HepG2 (cell line): ENCODE results near the gene TTC39C. TPM values are rescaled to one million over a fixed set of nuclear protein-coding genes. Genes with fewer than 3 reads are reported as not detected.

Experiments
- DMTF1 ChIP-seq: sonication (generic); formaldehyde crosslinking; IDR thresholded peaks from 2 replicates; pipeline ENCODE4 v1.4.0; 2020; ENCODE audit warnings: mild to moderate bottlenecking, missing genetic modification reagents
- EP300 ChIP-seq, 3 experiments: sonication (generic) in 1 of 3; formaldehyde crosslinking in 1 of 3; IDR thresholded peaks; 2 replicates each; pipeline versions ENCODE4 v1.5.1 to v1.6.1; 2011 to 2020; ENCODE audit warnings: low read depth in 2 of 3, low read length in 2 of 3, borderline replicate concordance in 1 of 3, improper control_type of control experiment in 1 of 3, mild to moderate bottlenecking in 1 of 3, missing genetic modification reagents in 1 of 3, moderate library complexity in 1 of 3
- MTF2 ChIP-seq: sonication (generic); formaldehyde crosslinking; IDR thresholded peaks from 2 replicates; pipeline ENCODE4 v1.5.0; 2020; ENCODE audit warnings: missing genetic modification reagents, borderline replicate concordance
- SMAD9 ChIP-seq: sonication (generic); formaldehyde crosslinking; IDR thresholded peaks from 2 replicates; pipeline ENCODE4 v1.5.1; 2020; ENCODE audit warnings: mild to moderate bottlenecking, missing genetic modification reagents
- YY1 ChIP-seq: IDR thresholded peaks from 2 replicates; pipeline ENCODE4 v1.6.1; 2011; ENCODE audit warnings: low read length, low read depth, moderate library complexity, mild to moderate bottlenecking; ENCODE audit not compliant: insufficient read depth, insufficient replicate concordance
- ZNF205 ChIP-seq: IDR thresholded peaks from 2 replicates; pipeline ENCODE4 v1.6.1; 2018; ENCODE audit warnings: missing biosample characterization, missing genetic modification reagents
- ZNF275 ChIP-seq: sonication (generic); formaldehyde crosslinking; IDR thresholded peaks from 2 replicates; pipeline ENCODE4 v1.8.0; 2022; ENCODE audit warnings: missing genetic modification reagents, mild to moderate bottlenecking, inconsistent platforms, borderline replicate concordance
- ZNF431 ChIP-seq: sonication (generic); formaldehyde crosslinking; IDR thresholded peaks from 2 replicates; pipeline ENCODE4 v1.9.0; 2022; ENCODE audit warnings: missing genetic modification reagents, low read depth, mild to moderate bottlenecking, borderline replicate concordance
- ZNF562 ChIP-seq: sonication (generic); formaldehyde crosslinking; IDR thresholded peaks from 2 replicates; pipeline ENCODE4 v1.8.0; 2022; ENCODE audit warnings: missing genetic modification reagents, borderline replicate concordance
- polyA plus RNA-seq, 8 experiments: library from polyadenylated mRNA; depleted of rRNA in 3 of 8; stranded (reverse) in 7 of 8; unstranded in 1 of 8; fragments of >200 nt; fragmentation: Illumina TruSeq in 4 of 8; extraction: Trizol in 4 of 8; gene quantifications; 2 replicates each; pipeline versions ENCODE4 v1.2.1 to v1.2.3, GENCODE V29; 2011 to 2016; ENCODE audit warnings: low read depth in 4 of 8, missing spikeins in 1 of 8, mixed read lengths in 1 of 8; ENCODE audit not compliant: insufficient read depth in 1 of 8
- total RNA-seq, 5 experiments: library from RNA; depleted of rRNA; stranded (reverse); fragments of >200 nt; fragmentation: Illumina TruSeq; extraction: Trizol; gene quantifications; 2 replicates each; pipeline ENCODE4 v1.2.3, GENCODE V29; 2016; ENCODE audit warnings: low read depth in 1 of 5
- TF ChIP-seq, protein P1 (sequence below): sonication (generic); formaldehyde crosslinking; IDR thresholded peaks from 2 replicates; pipeline ENCODE4 v1.9.0; 2021; ENCODE audit warnings: missing genetic modification reagents, borderline replicate concordance
- TF ChIP-seq, protein P2 (sequence below): sonication (generic); formaldehyde crosslinking; IDR thresholded peaks from 2 replicates; pipeline ENCODE4 v1.4.0; 2020; ENCODE audit warnings: missing genetic modification reagents, mild to moderate bottlenecking, borderline replicate concordance
- TF ChIP-seq, protein P3 (sequence below): sonication (generic); formaldehyde crosslinking; IDR thresholded peaks from 2 replicates; pipeline ENCODE4 v1.5.0; 2020; ENCODE audit warnings: mild to moderate bottlenecking, missing genetic modification reagents, moderate library complexity
- TF ChIP-seq, protein P4 (sequence below): IDR thresholded peaks from 2 replicates; pipeline ENCODE4 v1.6.1; 2018; ENCODE audit warnings: missing genetic modification reagents, mild to moderate bottlenecking, missing compliant biosample characterization

The TTC39C gene
- total and polyA plus RNA-seq, 2 of the 13 experiments (the other 11 are each of a cell fraction or from before 2014, with no cell fraction given): 19.1 to 25.9 TPM

GRCh38 chr18:24075767-24076597 lies 61.4 kb downstream of the TTC39C start (continued):
- TF ChIP-seq, protein P1, sequence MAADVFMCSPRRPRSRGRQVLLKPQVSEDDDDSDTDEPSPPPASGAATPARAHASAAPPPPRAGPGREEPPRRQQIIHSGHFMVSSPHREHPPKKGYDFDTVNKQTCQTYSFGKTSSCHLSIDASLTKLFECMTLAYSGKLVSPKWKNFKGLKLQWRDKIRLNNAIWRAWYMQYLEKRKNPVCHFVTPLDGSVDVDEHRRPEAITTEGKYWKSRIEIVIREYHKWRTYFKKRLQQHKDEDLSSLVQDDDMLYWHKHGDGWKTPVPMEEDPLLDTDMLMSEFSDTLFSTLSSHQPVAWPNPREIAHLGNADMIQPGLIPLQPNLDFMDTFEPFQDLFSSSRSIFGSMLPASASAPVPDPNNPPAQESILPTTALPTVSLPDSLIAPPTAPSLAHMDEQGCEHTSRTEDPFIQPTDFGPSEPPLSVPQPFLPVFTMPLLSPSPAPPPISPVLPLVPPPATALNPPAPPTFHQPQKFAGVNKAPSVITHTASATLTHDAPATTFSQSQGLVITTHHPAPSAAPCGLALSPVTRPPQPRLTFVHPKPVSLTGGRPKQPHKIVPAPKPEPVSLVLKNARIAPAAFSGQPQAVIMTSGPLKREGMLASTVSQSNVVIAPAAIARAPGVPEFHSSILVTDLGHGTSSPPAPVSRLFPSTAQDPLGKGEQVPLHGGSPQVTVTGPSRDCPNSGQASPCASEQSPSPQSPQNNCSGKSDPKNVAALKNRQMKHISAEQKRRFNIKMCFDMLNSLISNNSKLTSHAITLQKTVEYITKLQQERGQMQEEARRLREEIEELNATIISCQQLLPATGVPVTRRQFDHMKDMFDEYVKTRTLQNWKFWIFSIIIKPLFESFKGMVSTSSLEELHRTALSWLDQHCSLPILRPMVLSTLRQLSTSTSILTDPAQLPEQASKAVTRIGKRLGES: no peak
- TF ChIP-seq EP300 (IDR thresholded peaks at IDR 0.05; ENCODE audit: low read depth in 2 of 2, low read length in 2 of 2) (no peak), EP300 (CRISPR knock-in tag; IDR thresholded peaks at IDR 0.05; ENCODE audit: borderline replicate concordance) (peak; percentile 75; the same call in 1 of the 2 replicates), ZNF275 (CRISPR knock-in tag) (peak; percentile 54; the same call in 1 of the 2 replicates), YY1 (peak; percentile 19), ZNF431 (CRISPR knock-in tag) (peak; percentile 55; the same call in 1 of the 2 replicates), DMTF1 (CRISPR knock-in tag) (no peak), SMAD9 (no peak), MTF2 (CRISPR knock-in tag) (peak; percentile 28; the same call in 1 of the 2 replicates), ZNF562 (CRISPR knock-in tag) (no peak), ZNF205 (CRISPR knock-in tag) (0 out of 2 replicates have a peak, but pooled peaks have one; percentile 32)
- TF ChIP-seq, protein P2, sequence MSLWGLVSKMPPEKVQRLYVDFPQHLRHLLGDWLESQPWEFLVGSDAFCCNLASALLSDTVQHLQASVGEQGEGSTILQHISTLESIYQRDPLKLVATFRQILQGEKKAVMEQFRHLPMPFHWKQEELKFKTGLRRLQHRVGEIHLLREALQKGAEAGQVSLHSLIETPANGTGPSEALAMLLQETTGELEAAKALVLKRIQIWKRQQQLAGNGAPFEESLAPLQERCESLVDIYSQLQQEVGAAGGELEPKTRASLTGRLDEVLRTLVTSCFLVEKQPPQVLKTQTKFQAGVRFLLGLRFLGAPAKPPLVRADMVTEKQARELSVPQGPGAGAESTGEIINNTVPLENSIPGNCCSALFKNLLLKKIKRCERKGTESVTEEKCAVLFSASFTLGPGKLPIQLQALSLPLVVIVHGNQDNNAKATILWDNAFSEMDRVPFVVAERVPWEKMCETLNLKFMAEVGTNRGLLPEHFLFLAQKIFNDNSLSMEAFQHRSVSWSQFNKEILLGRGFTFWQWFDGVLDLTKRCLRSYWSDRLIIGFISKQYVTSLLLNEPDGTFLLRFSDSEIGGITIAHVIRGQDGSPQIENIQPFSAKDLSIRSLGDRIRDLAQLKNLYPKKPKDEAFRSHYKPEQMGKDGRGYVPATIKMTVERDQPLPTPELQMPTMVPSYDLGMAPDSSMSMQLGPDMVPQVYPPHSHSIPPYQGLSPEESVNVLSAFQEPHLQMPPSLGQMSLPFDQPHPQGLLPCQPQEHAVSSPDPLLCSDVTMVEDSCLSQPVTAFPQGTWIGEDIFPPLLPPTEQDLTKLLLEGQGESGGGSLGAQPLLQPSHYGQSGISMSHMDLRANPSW (CRISPR knock-in tag): no peak
- TF ChIP-seq, protein P3, sequence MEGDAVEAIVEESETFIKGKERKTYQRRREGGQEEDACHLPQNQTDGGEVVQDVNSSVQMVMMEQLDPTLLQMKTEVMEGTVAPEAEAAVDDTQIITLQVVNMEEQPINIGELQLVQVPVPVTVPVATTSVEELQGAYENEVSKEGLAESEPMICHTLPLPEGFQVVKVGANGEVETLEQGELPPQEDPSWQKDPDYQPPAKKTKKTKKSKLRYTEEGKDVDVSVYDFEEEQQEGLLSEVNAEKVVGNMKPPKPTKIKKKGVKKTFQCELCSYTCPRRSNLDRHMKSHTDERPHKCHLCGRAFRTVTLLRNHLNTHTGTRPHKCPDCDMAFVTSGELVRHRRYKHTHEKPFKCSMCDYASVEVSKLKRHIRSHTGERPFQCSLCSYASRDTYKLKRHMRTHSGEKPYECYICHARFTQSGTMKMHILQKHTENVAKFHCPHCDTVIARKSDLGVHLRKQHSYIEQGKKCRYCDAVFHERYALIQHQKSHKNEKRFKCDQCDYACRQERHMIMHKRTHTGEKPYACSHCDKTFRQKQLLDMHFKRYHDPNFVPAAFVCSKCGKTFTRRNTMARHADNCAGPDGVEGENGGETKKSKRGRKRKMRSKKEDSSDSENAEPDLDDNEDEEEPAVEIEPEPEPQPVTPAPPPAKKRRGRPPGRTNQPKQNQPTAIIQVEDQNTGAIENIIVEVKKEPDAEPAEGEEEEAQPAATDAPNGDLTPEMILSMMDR (CRISPR knock-in tag): peak; percentile 87
- TF ChIP-seq, protein P4, sequence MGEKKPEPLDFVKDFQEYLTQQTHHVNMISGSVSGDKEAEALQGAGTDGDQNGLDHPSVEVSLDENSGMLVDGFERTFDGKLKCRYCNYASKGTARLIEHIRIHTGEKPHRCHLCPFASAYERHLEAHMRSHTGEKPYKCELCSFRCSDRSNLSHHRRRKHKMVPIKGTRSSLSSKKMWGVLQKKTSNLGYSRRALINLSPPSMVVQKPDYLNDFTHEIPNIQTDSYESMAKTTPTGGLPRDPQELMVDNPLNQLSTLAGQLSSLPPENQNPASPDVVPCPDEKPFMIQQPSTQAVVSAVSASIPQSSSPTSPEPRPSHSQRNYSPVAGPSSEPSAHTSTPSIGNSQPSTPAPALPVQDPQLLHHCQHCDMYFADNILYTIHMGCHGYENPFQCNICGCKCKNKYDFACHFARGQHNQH (CRISPR knock-in tag): peak; percentile 79; the same call in 1 of the 2 replicates
